ENCODE measurements around the gene ANO2.

ANO2 gene

GRCh38 chr12:5737778-5738177 is 207.3 kb downstream of the ANO2 start:
- DNase-seq (ENCODE audit: low read depth), result no peak
- H3K4me3 ChIP-seq (ENCODE audit: low read depth, low read length), result no peak overlapping the region
- no peak for TF ChIP-seq CTCF (conservative IDR thresholded peaks at IDR 0.05; ENCODE audit: low read depth, low read length)

- TF ChIP-seq CTCF (conservative IDR thresholded peaks at IDR 0.05; ENCODE audit: low read depth, low read length), result no peak
- no peak overlapping the region for H3K4me3 ChIP-seq (ENCODE audit: low read depth, low read length)
- no peak for DNase-seq (ENCODE audit: low read depth)
Observed at GRCh38 chr12:5736527-5736926, 208.5 kb downstream of the ANO2 start.

GRCh38 chr12:5736016-5736415 is 209.0 kb downstream of the ANO2 start:
- TF ChIP-seq CTCF (conservative IDR thresholded peaks at IDR 0.05; ENCODE audit: low read depth, low read length), result no peak
- no peak overlapping the region for H3K4me3 ChIP-seq (ENCODE audit: low read depth, low read length)
- DNase-seq (ENCODE audit: low read depth), result no peak

- no peak overlapping the region for H3K4me3 ChIP-seq (ENCODE audit: low read depth, low read length)
- no peak for DNase-seq (ENCODE audit: low read depth)
- TF ChIP-seq CTCF (conservative IDR thresholded peaks at IDR 0.05; ENCODE audit: low read depth, low read length), result no peak
Observed at GRCh38 chr12:5733916-5734315, 211.1 kb downstream of the ANO2 start.

- TF ChIP-seq CTCF (conservative IDR thresholded peaks at IDR 0.05; ENCODE audit: low read depth, low read length), result no peak
- no peak for DNase-seq (ENCODE audit: low read depth)
- no peak overlapping the region for H3K4me3 ChIP-seq (ENCODE audit: low read depth, low read length)
Observed at GRCh38 chr12:5733136-5733755, 211.8 kb downstream of the ANO2 start.

- TF ChIP-seq CTCF (conservative IDR thresholded peaks at IDR 0.05; ENCODE audit: low read depth, low read length), result no peak
Observed at GRCh38 chr12:5730962-5731361, 214.1 kb downstream of the ANO2 start.

GRCh38 chr12:5723711-5724252 is 221.3 kb downstream of the ANO2 start:
- no peak for TF ChIP-seq CTCF (conservative IDR thresholded peaks at IDR 0.05; ENCODE audit: low read depth, low read length)
- DNase-seq (ENCODE audit: low read depth), result no peak
- H3K4me3 ChIP-seq (ENCODE audit: low read depth, low read length), result no peak overlapping the region

More at GRCh38 chr12:5730962-5731361, 214.1 kb downstream of the ANO2 start:
- no peak overlapping the region for H3K4me3 ChIP-seq (ENCODE audit: low read depth, low read length)
- DNase-seq (ENCODE audit: low read depth), result no peak

Measured in choroid plexus epithelial cell (primary cell).